ENCODE results near the gene PPM1F.

GRCh38 chr22:21949569-21949918 lies 3.1 kb downstream of the PPM1F start:
- no peak for TF ChIP-seq CTCF (IDR thresholded peaks at IDR 0.05)
- no peak for TF ChIP-seq ATF2 (CRISPR knock-in tag; IDR thresholded peaks at IDR 0.05; ENCODE audit: borderline replicate concordance, low read depth)
- no peak for TF ChIP-seq ETV6 (CRISPR knock-in tag; IDR thresholded peaks at IDR 0.05)
- no peak for TF ChIP-seq ZNF138 (CRISPR knock-in tag; conservative IDR thresholded peaks at IDR 0.05)
- TF ChIP-seq NFYB (CRISPR knock-in tag; conservative IDR thresholded peaks at IDR 0.05; ENCODE audit: low read depth), result no peak
- no peak for TF ChIP-seq ZBTB43 (CRISPR knock-in tag; IDR thresholded peaks at IDR 0.05)
- no peak for TF ChIP-seq ATF6 (CRISPR knock-in tag; IDR thresholded peaks at IDR 0.05)
- TF ChIP-seq E2F5 (CRISPR knock-in tag; IDR thresholded peaks at IDR 0.05), result no peak
- TF ChIP-seq FOXK1 (CRISPR knock-in tag; IDR thresholded peaks at IDR 0.05), result no peak
- no peak for TF ChIP-seq ARID4B (CRISPR knock-in tag; IDR thresholded peaks at IDR 0.05; ENCODE audit: borderline replicate concordance)
- no peak for TF ChIP-seq JUN (CRISPR knock-in tag; IDR thresholded peaks at IDR 0.05)
- TF ChIP-seq PRDM15 (CRISPR knock-in tag; IDR thresholded peaks at IDR 0.05), result no peak
